ENCODE results near the gene MYO9B. TPM values are rescaled to one million over a fixed set of nuclear protein-coding genes. Genes with fewer than 3 reads are reported as not detected.

MYO9B gene
- total RNA-seq, 1 experiment from 2014 or later, result 32.9 TPM

DNA sequence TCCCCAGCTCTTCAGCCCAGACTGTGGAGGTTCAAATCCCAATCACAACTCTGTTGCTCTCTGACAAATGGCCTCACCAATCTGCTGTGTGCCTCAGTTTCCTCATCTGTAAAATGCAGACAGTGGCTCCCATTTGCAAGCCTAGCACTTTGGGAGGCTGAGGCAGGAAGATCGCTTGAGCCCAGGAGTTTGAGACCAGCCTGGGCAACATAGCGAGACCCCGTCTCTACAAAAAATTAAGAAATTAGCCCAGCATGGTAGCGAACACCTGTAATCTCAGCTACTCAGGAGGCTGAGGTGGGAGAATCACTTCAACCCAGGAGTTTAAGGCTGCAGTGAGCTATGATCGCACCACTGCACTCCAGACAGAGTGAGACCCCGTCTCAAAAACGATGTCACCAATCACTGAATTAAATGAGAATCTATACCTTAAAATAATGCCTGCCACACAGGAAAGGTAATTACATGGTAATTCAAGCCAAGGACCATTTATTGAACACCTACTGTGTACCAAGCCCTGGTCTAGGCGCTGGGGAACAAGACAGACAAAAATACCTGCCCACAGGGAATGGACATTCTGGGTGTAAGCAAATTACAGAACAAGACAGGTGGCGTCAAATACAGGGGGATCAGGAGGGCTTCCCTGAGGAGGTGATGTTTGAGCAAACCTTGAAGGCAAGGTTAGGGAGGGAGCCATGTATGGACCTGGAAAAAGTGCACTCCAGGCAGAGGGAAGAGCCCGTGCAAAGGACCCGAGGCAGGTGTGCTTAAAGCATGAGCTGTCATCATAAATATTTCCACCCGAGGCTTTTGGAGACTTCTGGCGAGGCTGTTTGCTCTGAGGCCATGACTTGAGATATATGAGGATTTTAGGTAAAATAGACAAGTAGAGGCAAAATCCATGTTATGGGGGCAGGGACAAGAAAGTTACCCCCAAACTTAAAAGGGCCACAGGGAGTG, 162.4 kb downstream of the MYO9B start:
- Histone ChIP-seq H3K27me3 (ENCODE audit: control insufficient read depth, insufficient read depth, low read length) (no peaks in the 10 kb centered on the region), H3K36me3 (replicated peaks; ENCODE audit: control insufficient read depth, insufficient read depth, low read length) (peaks cover 8% of the 10 kb centered on the region)

DNA sequence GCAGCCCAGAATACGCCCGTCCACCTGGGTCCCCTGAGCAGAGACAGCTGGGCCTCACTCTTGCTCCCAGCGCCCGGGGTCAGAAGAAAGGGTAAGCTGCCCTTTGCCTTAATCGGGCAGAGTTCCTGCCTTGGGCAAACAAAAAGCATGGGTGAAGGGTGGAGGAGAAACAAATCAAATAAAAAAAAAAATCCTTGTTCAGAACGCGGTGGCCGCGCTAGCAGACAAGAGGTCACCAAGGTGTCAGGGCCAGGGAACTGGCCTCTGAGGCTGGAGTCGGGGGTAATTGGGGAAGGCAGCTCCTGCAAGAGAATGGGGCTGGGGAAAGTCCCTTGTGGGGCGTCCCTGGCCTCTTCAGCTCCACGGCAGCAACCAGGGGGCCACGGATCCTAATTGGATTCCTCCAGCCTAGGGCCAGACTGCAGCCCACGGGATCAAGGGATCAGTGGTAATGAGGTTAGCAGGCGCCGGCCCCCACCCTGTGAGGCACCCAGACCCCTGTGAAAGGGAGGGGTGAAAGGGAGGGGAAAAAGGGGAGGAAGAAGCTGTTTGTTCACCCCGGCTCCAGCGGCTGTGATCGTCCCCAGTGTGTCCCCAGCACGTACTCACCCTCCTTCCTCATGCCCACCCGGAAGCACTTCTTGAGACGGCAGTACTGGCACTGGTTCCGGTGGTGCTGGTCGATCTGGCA, 164.6 kb downstream of the MYO9B start:
- Histone ChIP-seq H3K36me3 (replicated peaks; ENCODE audit: control insufficient read depth, insufficient read depth, low read length) (peaks cover 7% of the 10 kb centered on the region), H3K27me3 (ENCODE audit: control insufficient read depth, insufficient read depth, low read length) (no peaks in the 10 kb centered on the region), H3K4me3 (ENCODE audit: insufficient read depth, low read depth, low read length) (no peak overlapping the region)
- DNase-seq, result peak; percentile 61

More for the DNA sequence above, 162.4 kb downstream of the MYO9B start:
- no peak for DNase-seq
- no peak overlapping the region for H3K4me3 ChIP-seq (ENCODE audit: insufficient read depth, low read depth, low read length)

DNA sequence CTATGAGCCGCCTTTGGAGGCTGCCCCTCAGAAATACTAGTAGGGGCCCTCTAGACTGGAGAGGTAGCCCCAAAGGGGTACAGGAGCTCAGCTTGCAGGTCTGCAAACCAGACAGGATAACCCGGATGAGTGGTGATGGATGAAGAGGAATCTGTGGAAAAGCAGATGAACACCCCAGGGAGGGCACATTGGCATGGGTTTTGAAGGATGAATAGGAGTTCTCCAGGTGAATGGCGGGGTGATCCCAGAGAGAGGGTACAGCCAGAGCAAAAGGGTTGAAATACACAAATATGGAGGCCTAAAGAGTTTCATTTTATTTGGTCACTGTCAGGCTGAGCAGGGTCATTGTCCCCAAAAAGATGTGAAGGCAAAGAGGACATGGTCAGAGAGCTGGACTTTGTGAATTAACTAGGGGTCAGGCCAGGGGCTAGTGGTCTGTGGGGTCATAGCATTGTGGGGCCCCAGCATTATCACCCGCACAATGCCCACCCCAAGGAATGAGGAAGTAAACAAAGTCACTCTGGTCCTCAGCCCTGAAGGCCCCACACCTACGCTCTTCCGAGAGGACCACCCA, 165.3 kb downstream of the MYO9B start:
- no peaks in the 10 kb centered on the region for H3K27me3 ChIP-seq (ENCODE audit: control insufficient read depth, insufficient read depth, low read length)
- H3K36me3 ChIP-seq (replicated peaks; ENCODE audit: control insufficient read depth, insufficient read depth, low read length), result peaks cover 7% of the 10 kb centered on the region
- no peak overlapping the region for H3K4me3 ChIP-seq (ENCODE audit: insufficient read depth, low read depth, low read length)
- peak; percentile 40 for DNase-seq

DNA sequence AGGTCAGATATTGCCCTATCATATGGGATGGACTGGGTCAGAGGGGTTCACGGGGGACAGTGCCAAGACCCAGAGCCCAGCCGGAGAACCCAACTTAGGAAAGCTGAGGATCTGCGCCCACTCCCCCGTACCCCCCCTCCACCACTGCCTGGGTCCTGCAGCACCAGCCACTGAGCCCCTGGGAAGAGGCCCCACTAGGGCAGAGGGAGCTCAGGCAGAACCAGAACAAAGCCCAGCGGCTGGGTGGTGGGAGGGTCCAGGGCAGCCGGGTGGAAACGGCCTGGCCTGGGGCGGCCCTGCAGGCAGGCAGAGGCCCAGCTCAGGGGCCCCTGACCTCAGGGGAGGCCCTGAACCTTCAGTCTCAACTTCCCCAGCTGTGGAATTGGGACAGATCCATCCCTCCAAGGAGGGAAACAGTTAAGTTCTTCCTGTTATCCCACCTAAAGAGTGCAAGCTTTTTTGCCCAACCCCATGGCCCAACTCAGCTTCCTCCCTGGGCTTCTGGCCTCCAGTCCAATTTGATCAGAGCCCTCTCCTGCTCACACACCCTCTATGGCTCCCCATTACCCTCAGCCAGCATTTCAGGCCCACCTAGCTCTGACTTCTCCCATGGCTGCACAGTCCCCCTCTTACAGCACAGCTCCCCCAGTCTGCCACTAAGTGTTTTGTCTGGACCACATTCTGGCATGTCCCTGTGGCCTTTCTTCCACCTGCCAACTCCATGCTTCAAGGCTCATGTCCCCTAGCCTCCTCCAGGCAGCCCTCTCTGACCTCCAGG, 167.0 kb downstream of the MYO9B start:
- DNase-seq, result peak; percentile 60
- Histone ChIP-seq H3K4me3 (ENCODE audit: insufficient read depth, low read depth, low read length) (0 out of 2 replicates have a peak overlapping the region, but pooled peaks have one; percentile 3), H3K27me3 (ENCODE audit: control insufficient read depth, insufficient read depth, low read length) (no peaks in the 10 kb centered on the region), H3K36me3 (replicated peaks; ENCODE audit: control insufficient read depth, insufficient read depth, low read length) (peaks cover 7% of the 10 kb centered on the region)

DNA sequence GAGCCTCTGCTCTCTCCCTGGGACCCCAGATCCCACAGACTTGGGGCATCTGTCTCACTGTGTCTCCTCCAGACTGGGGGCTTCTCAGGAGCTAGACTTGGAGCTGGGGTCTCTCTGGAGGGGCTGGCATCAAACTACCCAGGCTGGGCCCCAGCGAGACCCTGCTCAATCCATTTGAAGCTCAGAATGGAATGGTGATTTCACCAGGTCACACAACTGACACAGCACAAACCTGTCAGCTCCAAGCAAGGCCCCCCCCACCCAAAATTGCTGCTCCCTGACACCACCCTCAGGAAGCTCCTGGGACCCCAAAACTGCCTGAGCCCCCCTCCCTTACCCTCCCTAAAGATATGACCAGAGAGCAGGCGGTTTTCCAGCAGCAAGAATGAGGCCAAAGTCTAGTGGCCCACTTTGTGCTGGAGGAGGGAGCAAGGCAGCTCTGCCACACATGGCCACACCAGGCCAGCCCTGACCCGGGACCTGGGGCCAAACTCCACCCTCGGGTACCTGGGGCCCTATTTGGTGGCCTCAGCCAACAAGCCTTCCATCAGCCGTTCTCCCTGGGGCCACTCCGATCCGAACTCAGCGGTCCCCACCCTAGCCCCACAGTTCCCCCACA, 167.7 kb downstream of the MYO9B start:
- peak overlapping the region; percentile 95 for H3K4me3 ChIP-seq (ENCODE audit: insufficient read depth, low read depth, low read length)
- peaks cover 5% of the 10 kb centered on the region for H3K36me3 ChIP-seq (replicated peaks; ENCODE audit: control insufficient read depth, insufficient read depth, low read length)
- H3K27me3 ChIP-seq (ENCODE audit: control insufficient read depth, insufficient read depth, low read length), result no peaks in the 10 kb centered on the region
- DNase-seq, result peak; percentile 70

DNA sequence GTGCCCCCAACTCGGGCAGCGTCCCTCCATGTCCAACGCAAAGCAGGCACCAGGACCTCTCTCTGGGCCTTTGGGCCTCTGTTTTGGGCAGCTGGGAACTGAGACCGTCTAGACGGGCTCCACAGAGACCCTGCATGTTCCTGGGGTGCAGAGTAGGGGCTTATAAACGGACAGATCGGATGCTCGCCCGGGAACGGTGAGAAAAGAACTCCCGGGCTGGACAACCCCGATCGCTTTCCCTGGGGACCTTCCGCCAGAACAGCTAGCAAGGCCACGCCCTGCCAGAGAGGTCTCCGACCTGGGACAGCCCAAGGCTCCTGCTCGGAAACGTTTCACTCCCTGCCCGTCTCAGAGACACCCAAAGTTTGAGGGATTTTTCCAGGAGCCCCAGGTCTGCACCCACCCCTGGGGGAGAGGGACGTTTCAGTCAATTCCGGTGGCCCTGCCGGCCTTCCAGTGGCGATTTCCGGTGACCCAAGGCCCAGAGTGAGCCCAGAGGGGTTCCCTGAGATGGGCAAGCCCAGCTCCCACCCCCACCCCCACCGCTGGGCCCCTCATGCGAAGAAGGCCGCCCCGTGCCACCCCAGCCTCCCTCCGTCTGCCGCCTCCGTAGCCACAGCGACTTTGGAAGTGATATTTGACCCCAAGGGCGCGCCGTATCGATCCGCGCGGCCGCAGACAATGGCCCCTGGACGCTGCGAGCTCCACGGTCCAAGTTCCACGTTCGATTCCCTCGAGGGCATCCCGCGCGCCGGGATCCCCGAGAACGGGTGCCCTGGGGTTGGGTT, 168.4 kb downstream of the MYO9B start:
- Histone ChIP-seq H3K36me3 (replicated peaks; ENCODE audit: control insufficient read depth, insufficient read depth, low read length) (peaks cover 3% of the 10 kb centered on the region), H3K27me3 (ENCODE audit: control insufficient read depth, insufficient read depth, low read length) (no peaks in the 10 kb centered on the region), H3K4me3 (ENCODE audit: insufficient read depth, low read depth, low read length) (peak overlapping the region; percentile 95)
- DNase-seq, result peak; percentile 86

DNA sequence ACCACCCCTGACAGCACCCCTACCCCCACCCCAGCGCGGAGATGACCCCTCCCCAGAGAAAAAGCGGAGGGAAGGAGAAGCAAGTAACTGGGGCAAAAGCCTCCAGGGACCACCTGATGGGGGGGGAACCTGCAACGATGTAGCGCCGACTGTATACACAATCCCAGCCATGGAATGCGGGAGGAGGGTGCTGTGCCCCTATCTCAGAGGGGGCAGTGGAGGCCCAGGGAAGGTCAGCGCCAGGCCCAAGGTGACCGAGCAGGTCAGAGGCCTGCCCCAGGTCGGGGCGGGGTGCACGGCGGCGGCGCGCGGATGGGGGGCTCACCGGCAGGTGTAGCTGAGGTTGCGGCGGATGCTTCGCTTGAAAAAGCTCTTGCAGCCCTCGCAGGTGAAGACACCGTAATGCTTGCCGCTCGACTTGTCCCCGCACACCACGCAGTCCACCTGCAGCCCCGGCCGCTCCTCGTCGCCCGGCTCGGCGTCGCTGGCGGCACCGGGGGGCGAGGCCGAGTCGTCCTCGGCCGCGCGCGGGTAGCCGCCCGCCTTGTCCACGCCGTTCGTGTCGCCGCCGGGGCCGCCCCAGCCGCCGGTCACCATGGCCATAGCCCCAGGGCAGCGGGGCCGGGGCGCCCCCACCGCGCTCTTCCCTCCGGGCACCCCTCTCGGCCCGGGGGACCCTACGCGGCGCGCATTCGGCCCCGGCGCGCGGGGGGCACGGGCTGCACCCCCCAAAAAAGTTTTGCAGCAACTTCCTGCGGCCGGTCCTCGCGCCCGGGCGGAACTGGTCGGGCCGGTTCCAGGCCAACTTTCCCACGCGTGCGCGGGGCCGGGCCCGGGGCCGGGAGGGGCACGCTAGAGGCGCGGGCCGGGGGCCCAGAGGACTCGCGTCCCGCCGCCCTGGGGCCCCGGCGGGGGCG, 169.3 kb downstream of the MYO9B start:
- Histone ChIP-seq H3K27me3 (ENCODE audit: control insufficient read depth, insufficient read depth, low read length) (no peaks in the 10 kb centered on the region), H3K4me3 (ENCODE audit: insufficient read depth, low read depth, low read length) (peak overlapping the region; percentile 95), H3K36me3 (replicated peaks; ENCODE audit: control insufficient read depth, insufficient read depth, low read length) (peaks cover 2% of the 10 kb centered on the region)
- peak; percentile 82 for DNase-seq

DNA sequence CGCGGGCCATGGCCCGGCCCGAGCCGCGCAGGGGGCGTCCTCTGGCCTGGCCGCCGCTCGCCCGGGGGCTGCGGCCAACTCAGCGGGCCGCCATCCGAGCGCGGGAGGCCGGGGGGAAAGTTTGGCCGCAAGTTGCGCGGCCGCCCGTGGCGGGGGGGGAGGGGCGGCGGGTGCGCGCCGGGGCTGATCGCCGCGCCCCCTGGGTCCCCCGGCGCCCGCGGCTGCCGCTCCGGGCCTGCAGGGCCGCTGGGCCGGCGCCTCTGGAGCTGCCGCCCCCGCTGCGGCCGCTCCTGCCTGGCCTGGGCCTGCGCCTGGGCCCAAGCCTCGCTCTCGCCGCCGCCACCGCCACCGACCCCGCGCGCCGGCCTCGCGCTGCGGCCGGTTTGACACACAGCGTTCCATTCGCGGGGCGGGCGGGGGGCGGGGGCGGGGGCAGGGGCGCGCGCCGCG, 170.0 kb downstream of the MYO9B start, which contains the start of gene NR2F6:
TSS of gene NR2F6 (minus strand) at position 385 of the 450 bp plus-strand sequence. CDS start 699 bp downstream, outside the sequence.
- peak within 1 kb of the TSS; percentile 95 for H3K4me3 ChIP-seq (ENCODE audit: insufficient read depth, low read depth, low read length)
- H3K36me3 ChIP-seq (replicated peaks; ENCODE audit: control insufficient read depth, insufficient read depth, low read length), result peaks cover 1% of the 10 kb centered on the region; the same call in 1 of the 2 replicates
- no peaks in the 10 kb centered on the region for H3K27me3 ChIP-seq (ENCODE audit: control insufficient read depth, insufficient read depth, low read length)
- no peak for DNase-seq

DNA sequence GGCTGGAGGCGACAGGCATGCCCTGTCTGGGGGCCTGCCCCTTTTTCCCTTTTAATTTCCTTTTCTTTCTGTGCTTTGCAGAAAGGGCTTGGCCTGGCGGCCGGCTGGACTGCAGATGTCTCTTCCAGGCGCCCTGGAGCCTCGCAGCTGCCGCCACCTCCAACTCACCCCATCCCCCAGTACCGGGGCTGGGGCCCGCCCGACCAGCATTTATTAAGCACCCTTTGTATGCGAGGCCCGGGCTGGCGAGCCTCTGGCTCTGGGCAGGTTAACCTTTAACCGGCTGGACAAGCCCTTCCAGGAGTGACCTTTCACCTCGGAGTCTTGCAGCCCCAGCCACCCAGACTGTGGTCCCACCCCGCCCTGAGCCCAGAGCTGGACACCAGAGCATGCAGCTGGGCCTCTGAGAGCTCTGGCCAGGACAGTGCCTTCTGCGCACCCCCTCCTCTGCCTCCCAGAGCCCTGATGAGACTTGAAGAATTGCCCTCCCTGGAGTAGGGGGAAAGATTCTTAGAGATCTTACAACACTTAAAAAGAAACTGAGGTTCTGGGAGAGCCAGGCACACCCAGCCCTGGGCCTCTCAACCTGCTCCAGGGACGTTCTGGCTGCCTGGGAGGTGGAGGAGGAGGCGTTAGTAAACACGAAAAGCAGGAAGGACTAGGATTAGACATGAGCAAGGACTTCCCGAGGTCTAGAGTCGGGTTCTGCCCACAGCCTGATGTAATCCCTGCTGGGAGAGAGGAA, 171.3 kb downstream of the MYO9B start:
- H3K4me3 ChIP-seq (ENCODE audit: insufficient read depth, low read depth, low read length), result peak overlapping the region; percentile 43
- H3K36me3 ChIP-seq (replicated peaks; ENCODE audit: control insufficient read depth, insufficient read depth, low read length), result peaks cover 2% of the 10 kb centered on the region; the same call in 1 of the 2 replicates
- no peaks in the 10 kb centered on the region for H3K27me3 ChIP-seq (ENCODE audit: control insufficient read depth, insufficient read depth, low read length)
- DNase-seq, result no peak

DNA sequence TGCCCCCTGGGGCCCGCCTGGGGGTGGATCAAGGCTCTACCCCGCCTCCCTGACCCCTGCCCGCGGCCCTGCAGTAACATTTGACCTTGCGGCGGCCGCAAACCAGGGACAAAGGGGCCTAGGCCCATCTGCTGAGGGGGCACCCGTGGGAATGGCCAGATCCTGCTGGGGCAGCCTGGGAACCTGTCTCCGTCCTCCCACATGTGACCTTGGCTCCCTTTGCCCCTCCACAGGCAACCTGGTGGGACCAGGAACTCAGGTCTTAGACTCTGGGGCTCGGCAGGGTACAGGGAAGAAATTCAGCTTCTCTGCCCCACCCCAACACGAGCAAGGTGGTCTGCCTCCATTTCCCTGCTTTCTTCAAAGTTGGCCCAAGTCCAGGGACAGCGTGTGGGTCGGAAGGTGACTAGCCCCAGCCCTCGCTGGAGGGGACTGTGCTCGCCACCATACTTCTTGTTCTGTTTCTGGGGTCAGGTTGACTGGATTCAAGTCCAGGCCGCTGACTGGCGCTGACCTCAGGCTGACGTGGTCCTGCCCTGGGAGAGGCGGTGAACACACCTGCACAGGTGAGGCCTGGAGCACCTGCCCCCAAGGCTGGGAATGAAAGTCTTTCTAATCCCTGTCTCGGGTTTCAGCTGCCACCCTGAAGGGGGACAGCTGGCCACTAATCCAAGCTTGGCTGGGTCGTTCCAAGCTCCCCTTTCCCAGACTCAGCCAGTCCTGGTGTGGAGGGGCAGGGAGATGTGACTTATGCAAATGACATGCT, 172.6 kb downstream of the MYO9B start:
- H3K4me3 ChIP-seq (ENCODE audit: insufficient read depth, low read depth, low read length), result no peak overlapping the region
- H3K27me3 ChIP-seq (ENCODE audit: control insufficient read depth, insufficient read depth, low read length), result no peaks in the 10 kb centered on the region
- H3K36me3 ChIP-seq (replicated peaks; ENCODE audit: control insufficient read depth, insufficient read depth, low read length), result peaks cover 2% of the 10 kb centered on the region; the same call in 1 of the 2 replicates
- DNase-seq, result peak; percentile 89

DNA sequence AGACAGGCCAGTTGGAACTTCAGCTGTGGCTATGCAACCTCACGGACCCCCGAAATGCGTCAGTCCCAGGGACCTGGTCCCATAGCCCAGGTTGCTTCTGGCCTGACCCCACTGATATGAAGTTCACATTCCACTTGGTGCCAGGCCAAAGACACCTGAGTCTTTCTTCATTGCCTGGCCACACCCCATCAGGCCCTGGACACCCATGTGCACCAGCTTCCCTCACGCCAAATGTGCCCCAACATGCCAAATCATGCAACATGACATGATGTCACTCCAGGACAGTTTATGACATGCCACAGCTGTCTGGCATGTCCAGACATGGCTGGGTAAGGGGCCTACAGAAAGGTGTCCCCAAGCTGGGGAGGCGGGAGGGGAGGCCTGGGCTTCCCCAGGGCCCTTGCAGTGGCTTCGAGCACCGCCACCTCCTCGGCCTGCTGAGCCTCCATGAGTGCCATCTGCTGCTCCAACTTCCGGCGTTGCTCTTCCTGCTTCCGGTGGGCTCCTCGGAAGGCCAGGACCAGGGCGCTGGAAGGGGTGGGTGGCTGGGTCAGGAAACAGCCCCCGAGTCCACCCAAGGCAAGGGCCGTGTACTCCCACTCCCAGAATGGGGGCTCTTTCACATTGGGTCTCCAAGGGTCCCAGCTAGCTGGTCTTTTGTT, 174.4 kb downstream of the MYO9B start:
- Histone ChIP-seq H3K4me3 (ENCODE audit: insufficient read depth, low read depth, low read length) (no peak overlapping the region), H3K36me3 (replicated peaks; ENCODE audit: control insufficient read depth, insufficient read depth, low read length) (peaks cover 2% of the 10 kb centered on the region; the same call in 1 of the 2 replicates), H3K27me3 (ENCODE audit: control insufficient read depth, insufficient read depth, low read length) (no peaks in the 10 kb centered on the region)
- DNase-seq, result no peak

Measured in H7 (cell line).